H1 (cell line): Measurements from ENCODE around the gene CACNA1A. TPM values are rescaled to one million over a fixed set of nuclear protein-coding genes. Genes with fewer than 3 reads are reported as not detected.

Experiments used
- CTCF ChIA-PET: fragments of 300-600 bp; sonication (Branson Sonifier 250); formaldehyde crosslinking; loops from one replicate; lab custom pipeline; 2021; ENCODE audit not compliant: partially characterized antibody; lab: Charles Lee
- POLR2A ChIA-PET: fragments of 300-600 bp; sonication (Branson Sonifier 250); formaldehyde crosslinking; loops from one replicate; lab custom pipeline; 2021; ENCODE audit warnings: inconsistent platforms; ENCODE audit not compliant: partially characterized antibody; lab: Charles Lee
- DNase-seq, 2 experiments: peaks; one replicate each; pipeline versions ENCODE4 v3.0.0 to v3.0.0-alpha.2; 2010 to 2022; ENCODE audit warnings: low spot score in 2 of 2, low read depth in 1 of 2, mixed read lengths in 1 of 2
- FAIRE-seq: peaks from 2 replicates; lab custom pipeline; 2011; peaks lifted over from hg19 to GRCh38; lab: Jason Lieb, UNC
- H2AFZ ChIP-seq: 2 replicates; pipeline ENCODE4 v1.8.1; 2012; ENCODE audit warnings: low read length, inconsistent platforms
- H2AK5ac ChIP-seq: 2 replicates; pipeline ENCODE4 v1.6.1; 2013; ENCODE audit warnings: low read depth, low read length
- H2BK120ac ChIP-seq: replicated peaks from 2 replicates; pipeline ENCODE3; 2013; ENCODE audit warnings: low read depth, low read length, inconsistent platforms
- H2BK12ac ChIP-seq: 2 replicates; pipeline ENCODE4 v1.6.1; 2013; ENCODE audit warnings: low read depth, low read length
- H2BK15ac ChIP-seq: 2 replicates; pipeline ENCODE4 v1.6.1; 2013; ENCODE audit warnings: low read length
- H2BK20ac ChIP-seq: 2 replicates; pipeline ENCODE4 v1.6.1; 2013; ENCODE audit warnings: low read length
- H2BK5ac ChIP-seq: 2 replicates; pipeline ENCODE4 v1.6.1; 2013; ENCODE audit warnings: low read depth, low read length
- H3K14ac ChIP-seq: 2 replicates; pipeline ENCODE4 v1.6.1; 2013; ENCODE audit warnings: inconsistent platforms; ENCODE audit not compliant: insufficient read length
- H3K18ac ChIP-seq: 2 replicates; pipeline ENCODE4 v1.6.1; 2013; ENCODE audit warnings: low read length; ENCODE audit errors: extremely low read depth
- H3K23ac ChIP-seq: 2 replicates; pipeline ENCODE4 v1.6.1; 2013; ENCODE audit warnings: inconsistent platforms; ENCODE audit not compliant: insufficient read length
- H3K23me2 ChIP-seq: 2 replicates; pipeline ENCODE4 v1.6.1; 2013; ENCODE audit warnings: low read depth, low read length
- H3K27ac ChIP-seq: 2 replicates; pipeline ENCODE4 v1.6.1; 2011; ENCODE audit warnings: low read depth, low read length, inconsistent platforms
- H3K27me3 ChIP-seq, 4 experiments: replicated peaks in 1 of 4; 1 replicate in 1 of 4; 2 replicates in 3 of 4; pipeline versions ENCODE4 v1.6.1 to v1.8.1; 2011 to 2013; ENCODE audit warnings: low read length in 3 of 4, mild to moderate bottlenecking in 3 of 4, inconsistent platforms in 2 of 4, mixed read lengths in 2 of 4, moderate library complexity in 1 of 4; ENCODE audit not compliant: control insufficient read depth in 3 of 4, insufficient read depth in 3 of 4; ENCODE audit errors: extremely low read depth in 1 of 4
- H3K36me3 ChIP-seq, 4 experiments: 2 replicates each; pipeline versions ENCODE4 v1.6.1 to v1.8.1; 2011 to 2013; ENCODE audit warnings: mild to moderate bottlenecking in 4 of 4, low read length in 3 of 4, moderate library complexity in 2 of 4, control low read depth in 1 of 4, inconsistent platforms in 1 of 4; ENCODE audit not compliant: insufficient read depth in 4 of 4, control insufficient read depth in 2 of 4
- H3K4ac ChIP-seq: replicated peaks from 2 replicates; pipeline ENCODE3; 2013; ENCODE audit warnings: low read length, low read depth, mixed read lengths, inconsistent platforms; ENCODE audit not compliant: insufficient read length
- H3K4me1 ChIP-seq, 4 experiments: replicated peaks in 1 of 4; 1 replicate in 1 of 4; 2 replicates in 3 of 4; pipeline versions ENCODE4 v1.6.1 to v1.8.1; 2011 to 2013; ENCODE audit warnings: low read length in 3 of 4, inconsistent platforms in 2 of 4, mixed read lengths in 1 of 4; ENCODE audit not compliant: insufficient read depth in 4 of 4, control insufficient read depth in 3 of 4
- H3K4me2 ChIP-seq, 2 experiments: 2 replicates each; pipeline versions ENCODE4 v1.6.1 to v1.8.1; 2011 to 2013; ENCODE audit warnings: low read depth in 2 of 2, low read length in 2 of 2, control low read depth in 1 of 2, inconsistent platforms in 1 of 2, mild to moderate bottlenecking in 1 of 2; ENCODE audit not compliant: insufficient read depth in 1 of 2
- H3K4me3 ChIP-seq, 4 experiments: fragments of 200-600, 300-600 bp in 1 of 4; sonication (generic), shearing (Covaris generic), sonication (Bioruptor Twin) in 1 of 4; 2 replicates each; pipeline versions ENCODE4 v1.5.1 to v1.8.1; 2011 to 2016; ENCODE audit warnings: low read length in 4 of 4, low read depth in 3 of 4, control low read depth in 2 of 4, inconsistent platforms in 2 of 4, mild to moderate bottlenecking in 2 of 4, mixed read lengths in 1 of 4, moderate library complexity in 1 of 4; ENCODE audit not compliant: insufficient read depth in 2 of 4; ENCODE audit errors: extremely low read depth in 1 of 4
- H3K56ac ChIP-seq: replicated peaks from 2 replicates; pipeline ENCODE3; 2013; ENCODE audit warnings: low read depth, mild to moderate bottlenecking, mixed read lengths, low read length, inconsistent platforms; ENCODE audit not compliant: insufficient read length
- H3K79me1 ChIP-seq: 2 replicates; pipeline ENCODE4 v1.6.1; 2013; ENCODE audit warnings: low read depth, low read length, control low read depth
- H3K79me2 ChIP-seq, 2 experiments: 2 replicates each; pipeline versions ENCODE4 v1.6.1 to v1.8.1; 2012 to 2013; ENCODE audit warnings: low read length in 2 of 2, mild to moderate bottlenecking in 2 of 2, inconsistent platforms in 1 of 2; ENCODE audit not compliant: insufficient read depth in 2 of 2, control insufficient read depth in 1 of 2
- H3K9ac ChIP-seq, 4 experiments: replicated peaks in 1 of 4; 1 replicate in 1 of 4; 2 replicates in 3 of 4; pipeline versions ENCODE4 v1.6.1 to v1.8.1; 2011 to 2013; ENCODE audit warnings: low read depth in 3 of 4, low read length in 3 of 4, control low read depth in 2 of 4, mild to moderate bottlenecking in 2 of 4, moderate library complexity in 2 of 4, inconsistent platforms in 1 of 4; ENCODE audit errors: extremely low read depth in 1 of 4
- H3K9me3 ChIP-seq, 2 experiments: 2 replicates each; pipeline versions ENCODE4 v1.6.1 to v1.8.1; 2012 to 2013; ENCODE audit warnings: mild to moderate bottlenecking in 2 of 2, moderate library complexity in 2 of 2, control low read depth in 1 of 2, inconsistent platforms in 1 of 2, low read depth in 1 of 2, low read length in 1 of 2, mixed read lengths in 1 of 2; ENCODE audit not compliant: insufficient read depth in 2 of 2
- H4K20me1 ChIP-seq, 2 experiments: replicated peaks in 1 of 2; 2 replicates each; pipeline versions ENCODE3 to v1.8.1; 2011 to 2013; ENCODE audit warnings: inconsistent platforms in 2 of 2, low read length in 2 of 2, mild to moderate bottlenecking in 1 of 2; ENCODE audit not compliant: insufficient read depth in 2 of 2, control insufficient read depth in 1 of 2
- H4K5ac ChIP-seq: 2 replicates; pipeline ENCODE4 v1.6.1; 2013; ENCODE audit warnings: low read length, low read depth, mixed read lengths, inconsistent platforms; ENCODE audit not compliant: insufficient read length
- H4K8ac ChIP-seq: 2 replicates; pipeline ENCODE4 v1.8.0; 2013; ENCODE audit warnings: mild to moderate bottlenecking, moderate library complexity, low read length, inconsistent platforms; ENCODE audit not compliant: insufficient read depth; ENCODE audit errors: extremely low read depth
- H4K91ac ChIP-seq: replicated peaks from 2 replicates; pipeline ENCODE3; 2013; ENCODE audit warnings: low read length, mixed read lengths, inconsistent platforms; ENCODE audit not compliant: insufficient read length
- WGBS, 2 experiments: shearing (Covaris generic) in 1 of 2; methylation state at CpG; one replicate each; pipeline versions ENCODE4 v1.1.6 to v1.1.7; 2013 to 2015; ENCODE audit warnings: low lambda C conversion rate in 2 of 2, mixed read lengths in 2 of 2, inconsistent platforms in 1 of 2, low coverage in 1 of 2, missing lambda C conversion rate in 1 of 2; ENCODE audit not compliant: insufficient replicate concordance in 2 of 2, insufficient coverage in 1 of 2, insufficient read length in 1 of 2; ENCODE audit errors: extremely low coverage in 1 of 2, missing lambda C conversion rate in 1 of 2; 5-methylcytosine and 5-hydroxymethylcytosine counted together
- polyA plus RNA-seq, 7 experiments: library from polyadenylated mRNA; depleted of rRNA in 3 of 7; stranded (reverse) in 5 of 7; unstranded in 2 of 7; fragments of >200 nt in 5 of 7; fragments of 200-250 nt in 2 of 7; gene quantifications; 1 replicate in 5 of 7; 2 replicates in 1 of 7; 4 replicates in 1 of 7; pipeline versions ENCODE4 v1.2.1 to v1.2.3, GENCODE V29; 2011 to 2013; ENCODE audit warnings: missing spikeins in 2 of 7, mixed read lengths in 2 of 7
- total RNA-seq: library from RNA; stranded (reverse); fragmentation: NEBNext Ultra II Directional; extraction: Animal tissue kit (Norgen Biotek cat#: 25700); gene quantifications from 2 replicates; pipeline ENCODE4 v1.2.1, GENCODE V29; 2021

CACNA1A gene
- total and polyA plus RNA-seq, 2 of the 8 experiments (the other 6 are each of a cell fraction or from before 2014, with no cell fraction given) = 10.7 to 25.3 TPM

DNA sequence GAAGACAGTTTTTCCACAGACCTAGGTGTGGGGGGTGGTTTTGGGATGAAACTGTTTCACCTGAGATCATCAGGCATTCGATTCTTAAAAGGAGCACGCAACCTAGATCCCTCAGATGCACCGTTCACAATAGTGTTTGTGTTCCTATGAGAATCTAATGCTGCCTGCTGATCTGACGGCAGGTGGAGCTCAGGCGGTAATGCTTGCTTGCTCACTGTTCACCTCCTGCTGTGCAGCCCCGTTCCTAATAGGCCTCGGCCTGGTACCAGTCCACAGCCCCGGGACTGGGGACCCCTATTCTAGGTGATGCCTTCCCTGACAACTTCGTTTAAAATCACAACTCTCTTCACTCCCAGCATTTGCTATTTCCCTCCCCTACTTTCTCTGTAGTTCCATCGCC, 206.4 kb downstream of the CACNA1A start:
- H2AK5ac ChIP-seq = no peak overlapping the region
- H2BK5ac ChIP-seq = no peak overlapping the region
- WGBS, 2 experiments = 86 to 100% methylated on average over 1 to 10 of the region's 10 CpGs
- no peak overlapping the region for H2AFZ ChIP-seq
- H3K9ac ChIP-seq = no peak overlapping the region
- no peaks in the 10 kb centered on the region for H4K20me1 ChIP-seq
- FAIRE-seq (no peak), DNase-seq (no peak)
- H3K4me3 ChIP-seq = no peak overlapping the region
- H3K4me1 ChIP-seq = no peaks in the 10 kb centered on the region
- no peak overlapping the region for H2BK15ac ChIP-seq
- no peak overlapping the region for H3K27ac ChIP-seq
- no peak overlapping the region for H3K18ac ChIP-seq
- no peaks in the 10 kb centered on the region for H3K27me3 ChIP-seq
- H3K9me3 ChIP-seq = no peaks in the 10 kb centered on the region
- POLR2A ChIA-PET = interaction anchor here (1.0 to 1.4 kb wide), 2 partner anchors 9 to 33 kb away, joined by 4 read pairs; no protein-coding TSS in a partner anchor
- peaks cover 0 to 2% (median 0%) of the 10 kb centered on the region in 4 experiments; a peak in 1 of 8 replicates for H3K36me3 ChIP-seq
- H3K4ac ChIP-seq = no peak overlapping the region
- CTCF ChIA-PET = interaction anchor here (0.5 to 4.0 kb wide), 2 partner anchors 22 to 105 kb away, joined by 3 to 22 read pairs; no protein-coding TSS in a partner anchor
- H3K23me2 ChIP-seq = no peaks in the 10 kb centered on the region; the same call in 1 of the 2 replicates
- H3K23ac ChIP-seq = no peak overlapping the region
- no peak overlapping the region for H3K14ac ChIP-seq
- no peaks in the 10 kb centered on the region for H3K79me1 ChIP-seq
- no peak overlapping the region for H2BK120ac ChIP-seq
- H4K8ac ChIP-seq = no peak overlapping the region
- H4K5ac ChIP-seq = no peak overlapping the region
- no peak overlapping the region for H2BK12ac ChIP-seq
- H2BK20ac ChIP-seq = no peak overlapping the region
- H4K91ac ChIP-seq = no peak overlapping the region
- H3K56ac ChIP-seq = no peak overlapping the region
- no peak overlapping the region for H3K4me2 ChIP-seq
- H3K79me2 ChIP-seq = no peaks in the 10 kb centered on the region
